GM23248 (cell line): Measurements from ENCODE around the gene TACR2. TPM values are rescaled to one million over a fixed set of nuclear protein-coding genes. Genes with fewer than 3 reads are reported as not detected.

Source experiments
- DNase-seq: peaks from one replicate; pipeline ENCODE4 v3.0.0-alpha.2; 2015
- H2AFZ ChIP-seq: fragments of 200-600 bp; sonication (generic); 2 replicates; pipeline ENCODE4 v1.6.1; 2016; ENCODE audit warnings: antibody characterized with exemption
- H3F3A ChIP-seq: fragments of 200-600 bp; sonication (generic); 2 replicates; pipeline ENCODE4 v1.6.1; 2016; ENCODE audit warnings: mild to moderate bottlenecking, antibody characterized with exemption, mixed run types; ENCODE audit not compliant: insufficient read depth
- H3K27ac ChIP-seq: fragments of 200-600 bp; sonication (generic); 2 replicates; pipeline ENCODE4 v1.5.1; 2016; ENCODE audit warnings: mild to moderate bottlenecking
- H3K27me3 ChIP-seq: fragments of 200-600 bp; sonication (generic); replicated peaks from 2 replicates; pipeline ENCODE4 v1.6.1; 2016; ENCODE audit warnings: mild to moderate bottlenecking; ENCODE audit not compliant: insufficient read depth
- H3K36me3 ChIP-seq: fragments of 200-600 bp; sonication (generic); 2 replicates; pipeline ENCODE4 v1.6.1; 2016; ENCODE audit warnings: low read depth, mild to moderate bottlenecking
- H3K4me1 ChIP-seq: fragments of 200-600 bp; sonication (generic); 2 replicates; pipeline ENCODE4 v1.6.1; 2016; ENCODE audit warnings: mild to moderate bottlenecking; ENCODE audit not compliant: insufficient read depth
- H3K4me2 ChIP-seq: fragments of 200-600 bp; sonication (generic); one replicate; pipeline ENCODE4 v1.6.1; 2016; ENCODE audit warnings: mild to moderate bottlenecking; ENCODE audit not compliant: unreplicated experiment
- H3K4me3 ChIP-seq: fragments of 200-600 bp; sonication (generic); 2 replicates; pipeline ENCODE4 v1.5.1; 2016; ENCODE audit warnings: mild to moderate bottlenecking
- H3K79me2 ChIP-seq: fragments of 200-600 bp; sonication (generic); 2 replicates; pipeline ENCODE4 v1.6.1; 2016; ENCODE audit warnings: mild to moderate bottlenecking; ENCODE audit not compliant: insufficient read depth
- H3K9ac ChIP-seq: fragments of 200-600 bp; sonication (generic); 2 replicates; pipeline ENCODE4 v1.6.1; 2016; ENCODE audit warnings: mild to moderate bottlenecking
- H3K9me2 ChIP-seq: fragments of 200-600 bp; sonication (generic); 2 replicates; pipeline ENCODE4 v1.6.1; 2016; ENCODE audit warnings: mixed run types, mild to moderate bottlenecking, moderate library complexity; ENCODE audit not compliant: insufficient read depth
- H3K9me3 ChIP-seq: fragments of 200-600 bp; sonication (generic); one replicate; pipeline ENCODE4 v1.6.1; 2017; ENCODE audit warnings: low read depth
- H4K20me1 ChIP-seq: fragments of 200-600 bp; sonication (generic); 2 replicates; pipeline ENCODE4 v1.6.0; 2016; ENCODE audit not compliant: insufficient read depth
- EZH2 ChIP-seq: fragments of 200-600 bp; sonication (generic); IDR thresholded peaks from 2 replicates; pipeline ENCODE4 v1.6.1; 2018; ENCODE audit warnings: antibody characterized with exemption, mild to moderate bottlenecking; ENCODE audit not compliant: insufficient read depth, poor library complexity, severe bottlenecking
- EZH2phosphoT487 ChIP-seq: fragments of 200-600 bp; sonication (generic); IDR thresholded peaks from 2 replicates; pipeline ENCODE4 v1.6.1; 2018; ENCODE audit warnings: antibody characterized with exemption, moderate library complexity, mild to moderate bottlenecking, low read depth; ENCODE audit not compliant: insufficient read depth
- WGBS, 2 experiments: methylation state at CpG; one replicate each; pipeline ENCODE4 v1.1.6; 2015 to 2017; ENCODE audit warnings: low lambda C conversion rate in 2 of 2, low coverage in 1 of 2; ENCODE audit errors: missing lambda C conversion rate in 2 of 2; 5-methylcytosine and 5-hydroxymethylcytosine counted together
- in situ Hi-C: fragments of 300-500 bp; cut with MboI; formaldehyde crosslinking; loops from 2 replicates; pipeline ENCODE4 v1.15.0; 2020
- polyA plus RNA-seq: library from polyadenylated mRNA; unstranded; fragments of >200 nt; fragmentation: Nextera tagmentation; extraction: Ambion mirVana; gene quantifications from 2 replicates; pipeline ENCODE4 v1.2.1, GENCODE V29; 2016
- total RNA-seq: library from RNA; depleted of rRNA; stranded (reverse); fragments of >200 nt; shearing (Covaris generic); gene quantifications from 2 replicates; pipeline ENCODE4 v1.2.3, GENCODE V29; 2014

Gene TACR2
- total and polyA plus RNA-seq, 2 experiments from 2014 or later = 0.24 to 0.54 TPM

DNA sequence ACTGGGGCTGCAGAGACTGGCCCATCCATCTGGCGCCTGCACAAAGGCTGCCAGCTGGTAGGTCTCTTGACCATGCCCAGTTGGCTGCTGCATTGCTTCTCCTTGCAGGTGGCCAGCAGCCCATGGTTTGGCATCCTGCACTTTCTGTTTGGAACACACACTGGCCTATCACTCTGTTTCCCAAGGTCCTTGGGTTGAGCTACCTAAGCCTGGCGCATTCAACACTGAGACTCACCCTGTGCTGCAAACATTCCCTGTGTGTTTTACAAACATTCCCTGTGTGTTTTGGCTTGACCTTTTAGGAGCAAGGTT, 55.5 kb downstream of the TACR2 start:
- H3K79me2 ChIP-seq = peaks cover 87% of the 10 kb centered on the region
- peaks cover 21% of the 10 kb centered on the region for H3F3A ChIP-seq
- in situ Hi-C loops = no loop called here
- H3K4me2 ChIP-seq = peak overlapping the region; percentile 3
- H4K20me1 ChIP-seq = no peaks in the 10 kb centered on the region
- peaks cover 11% of the 10 kb centered on the region; the same call in 1 of the 2 replicates for H3K36me3 ChIP-seq
- WGBS, 2 experiments = 100% methylated on average over 2 of the region's 2 CpGs
- DNase-seq = no peak
- H2AFZ ChIP-seq = no peak overlapping the region
- H3K9me3 ChIP-seq = no peaks in the 10 kb centered on the region
- no peak overlapping the region for H3K4me3 ChIP-seq
- no peaks in the 10 kb centered on the region for H3K9me2 ChIP-seq
- no peak overlapping the region for H3K9ac ChIP-seq
- TF ChIP-seq EZH2 (no peak), EZH2phosphoT487 (no peak)
- H3K27ac ChIP-seq = peak overlapping the region; percentile 81; the same call in 1 of the 2 replicates
- H3K27me3 ChIP-seq = no peaks in the 10 kb centered on the region
- peaks cover 45% of the 10 kb centered on the region for H3K4me1 ChIP-seq

DNA sequence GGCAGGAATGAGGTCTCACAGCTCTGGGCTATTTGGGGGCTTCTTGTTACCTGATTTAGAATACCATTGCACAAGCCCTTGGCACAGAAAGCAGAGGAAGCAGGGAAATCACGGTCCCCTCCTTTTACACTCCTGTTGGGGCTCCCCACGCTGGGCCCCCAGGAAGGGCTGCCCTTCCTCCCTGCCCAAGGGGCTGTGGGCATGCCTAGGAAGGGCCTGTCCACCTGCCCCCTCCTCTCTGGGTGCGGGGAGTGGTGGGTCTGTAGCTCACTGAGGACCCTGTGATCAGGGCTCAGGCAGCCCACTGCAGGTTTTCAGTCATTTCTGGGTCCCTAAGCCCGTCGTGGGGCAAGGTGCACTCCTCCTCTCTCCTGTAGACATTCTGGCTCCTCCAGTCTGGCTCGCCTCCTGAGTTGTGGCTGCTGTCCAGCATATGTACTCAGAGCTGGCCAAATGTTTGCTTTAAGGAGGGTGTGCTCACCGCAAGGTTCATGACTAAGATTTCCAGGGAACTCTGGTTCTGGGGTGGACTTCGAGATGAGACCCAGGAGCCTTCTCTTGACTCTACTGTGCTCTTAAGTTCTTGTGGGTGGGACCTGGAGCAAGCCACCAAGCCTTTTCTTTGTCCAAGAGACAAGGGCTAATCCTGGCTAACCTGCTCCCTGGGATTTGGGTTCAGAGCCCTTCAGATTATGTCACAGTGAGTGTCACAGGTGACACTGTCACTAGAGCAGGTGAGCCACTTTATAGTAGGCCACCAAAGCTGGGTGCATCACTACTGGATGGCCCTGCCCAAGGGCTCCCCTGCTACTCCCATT, 56.0 kb downstream of the TACR2 start:
- Histone ChIP-seq H3K9me3 (no peaks in the 10 kb centered on the region), H3K9ac (peak overlapping the region; percentile 59), H3K4me2 (peak overlapping the region; percentile 51), H3K27ac (peak overlapping the region; percentile 81), H3K36me3 (peaks cover 11% of the 10 kb centered on the region; the same call in 1 of the 2 replicates), H3K79me2 (peaks cover 88% of the 10 kb centered on the region), H3K27me3 (no peaks in the 10 kb centered on the region), H3F3A (peaks cover 21% of the 10 kb centered on the region), H3K4me1 (peaks cover 45% of the 10 kb centered on the region), H4K20me1 (no peaks in the 10 kb centered on the region), H3K4me3 (no peak overlapping the region), H2AFZ (no peak overlapping the region), H3K9me2 (no peaks in the 10 kb centered on the region)
- in situ Hi-C loops = no loop called here
- TF ChIP-seq EZH2 = no peak
- no peak for TF ChIP-seq EZH2phosphoT487
- WGBS, 2 experiments = 33 to 36% methylated on average over 8 of the region's 8 CpGs
- DNase-seq = peak; percentile 97

DNA sequence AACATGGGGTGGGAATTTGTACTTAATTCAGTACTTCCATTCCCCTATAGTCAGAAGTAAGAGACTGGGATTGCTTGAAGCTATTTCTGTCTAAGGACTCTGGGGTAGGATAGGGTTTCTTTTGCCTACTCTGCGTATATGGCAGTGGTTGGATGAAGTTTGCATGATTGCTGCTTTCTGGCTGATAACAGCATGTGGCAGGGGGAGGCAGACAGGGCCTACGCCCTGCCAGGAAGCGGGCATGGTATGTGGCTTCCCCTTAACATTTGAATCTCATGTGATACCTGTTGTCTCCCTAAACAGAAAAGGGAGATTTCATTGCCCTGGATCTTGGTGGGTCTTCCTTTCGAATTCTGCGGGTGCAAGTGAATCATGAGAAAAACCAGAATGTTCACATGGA, 57.1 kb downstream of the TACR2 start:
- Histone ChIP-seq H3K9ac (no peak overlapping the region), H2AFZ (no peak overlapping the region), H3K79me2 (peaks cover 88% of the 10 kb centered on the region), H3K27ac (no peak overlapping the region), H3K9me2 (no peaks in the 10 kb centered on the region), H3K4me2 (no peak overlapping the region), H3K27me3 (no peaks in the 10 kb centered on the region), H3K36me3 (peaks cover 5% of the 10 kb centered on the region; the same call in 1 of the 2 replicates), H3K4me1 (peaks cover 49% of the 10 kb centered on the region), H3K9me3 (no peaks in the 10 kb centered on the region), H3F3A (peaks cover 21% of the 10 kb centered on the region), H3K4me3 (no peak overlapping the region), H4K20me1 (no peaks in the 10 kb centered on the region)
- in situ Hi-C loops = no loop called here
- DNase-seq = no peak
- 97% methylated on average over 5 of the region's 5 CpGs for WGBS, 2 experiments
- TF ChIP-seq EZH2phosphoT487 (no peak), EZH2 (no peak)

DNA sequence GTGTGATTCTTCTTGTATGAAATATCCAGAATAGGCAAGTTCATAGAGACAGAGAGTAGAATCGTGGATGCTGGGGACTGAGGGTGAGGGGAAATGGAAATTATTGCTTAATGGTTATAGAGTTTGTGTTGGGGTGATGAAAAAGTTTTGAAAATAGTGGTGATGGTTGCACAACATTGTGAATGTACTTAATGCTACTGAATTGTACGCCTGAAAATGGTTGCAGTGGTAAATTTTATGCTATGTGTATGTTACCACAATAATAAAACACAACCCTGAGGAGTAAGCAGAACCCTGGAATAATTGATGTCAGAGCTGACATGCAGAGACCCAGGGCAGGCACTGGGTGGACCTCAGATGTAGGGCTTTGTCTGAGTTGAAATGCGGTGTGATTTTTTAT, 57.6 kb downstream of the TACR2 start:
- WGBS, 2 experiments = 83 to 84% methylated on average over 3 of the region's 3 CpGs
- Histone ChIP-seq H3K4me3 (no peak overlapping the region), H3K27ac (no peak overlapping the region), H3F3A (peaks cover 21% of the 10 kb centered on the region), H3K79me2 (peaks cover 88% of the 10 kb centered on the region), H3K9me3 (no peaks in the 10 kb centered on the region), H2AFZ (no peak overlapping the region), H3K9me2 (no peaks in the 10 kb centered on the region), H4K20me1 (no peaks in the 10 kb centered on the region), H3K36me3 (peaks cover 5% of the 10 kb centered on the region; the same call in 1 of the 2 replicates), H3K4me2 (peak overlapping the region; percentile 0), H3K27me3 (no peaks in the 10 kb centered on the region), H3K4me1 (peaks cover 49% of the 10 kb centered on the region), H3K9ac (no peak overlapping the region)
- in situ Hi-C loops = no loop called here
- TF ChIP-seq EZH2phosphoT487 (no peak), EZH2 (no peak)
- DNase-seq = no peak
